Activated CD8-positive, alpha-beta memory T cell treated with anti-CD3 and anti-CD28 coated beads, Interleukin-2, amount 50 U/mL, for 1 hour (primary cell): ENCODE results near the gene LRRC72.

Experiments
- DNase-seq: peaks from one replicate; pipeline ENCODE4 v3.0.0-alpha.2; 2020; ENCODE audit errors: extremely low read depth

LRRC72 gene

DNA sequence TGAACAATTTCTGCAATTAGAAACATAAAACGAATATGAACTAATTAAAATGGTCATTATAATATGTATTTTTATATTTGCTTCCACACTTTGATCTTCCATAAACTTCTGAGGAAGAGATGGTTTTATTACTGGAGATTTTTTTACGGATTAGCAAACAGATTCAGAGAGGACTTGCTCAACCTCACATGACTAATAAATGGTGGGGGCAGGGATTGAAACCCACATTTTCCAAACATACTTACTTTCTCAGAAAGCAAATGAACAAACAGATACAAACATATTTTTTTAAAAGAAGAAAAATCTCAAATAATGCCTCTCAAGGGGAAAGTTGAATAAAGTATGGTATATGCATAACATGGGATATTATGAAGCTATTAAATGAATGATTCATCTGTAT lies 100.6 kb downstream of the LRRC72 start:
- DNase-seq: no peak

DNA sequence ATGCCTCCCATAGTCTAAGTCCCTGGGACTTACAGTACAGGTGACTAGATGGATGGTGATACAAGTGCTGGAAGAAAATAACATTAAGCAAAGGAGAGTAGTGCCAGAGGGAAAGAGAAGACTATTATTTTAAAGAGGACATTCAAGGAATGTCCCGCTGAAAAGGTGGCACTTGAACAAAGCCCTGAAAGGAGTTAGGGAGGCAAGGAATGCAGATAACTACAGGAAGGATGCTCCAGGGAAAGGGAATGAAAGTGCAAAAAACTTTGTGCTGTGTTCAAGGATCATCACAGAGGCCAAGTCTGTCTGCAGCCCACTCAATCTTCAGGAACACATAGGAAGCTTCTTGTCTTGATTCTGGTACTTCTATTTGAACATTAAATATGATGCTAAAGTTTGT lies 104.0 kb downstream of the LRRC72 start:
- DNase-seq: no peak
